ENCODE data around the gene ZGPAT. TPM values are rescaled to one million over a fixed set of nuclear protein-coding genes. Genes with fewer than 3 reads are reported as not detected.

The ZGPAT gene
- total and polyA plus RNA-seq, 10 of the 15 experiments (the other 5 are each of a cell fraction or from before 2014, with no cell fraction given), result 0.58 to 52.9 (median 18.0) TPM

DNA sequence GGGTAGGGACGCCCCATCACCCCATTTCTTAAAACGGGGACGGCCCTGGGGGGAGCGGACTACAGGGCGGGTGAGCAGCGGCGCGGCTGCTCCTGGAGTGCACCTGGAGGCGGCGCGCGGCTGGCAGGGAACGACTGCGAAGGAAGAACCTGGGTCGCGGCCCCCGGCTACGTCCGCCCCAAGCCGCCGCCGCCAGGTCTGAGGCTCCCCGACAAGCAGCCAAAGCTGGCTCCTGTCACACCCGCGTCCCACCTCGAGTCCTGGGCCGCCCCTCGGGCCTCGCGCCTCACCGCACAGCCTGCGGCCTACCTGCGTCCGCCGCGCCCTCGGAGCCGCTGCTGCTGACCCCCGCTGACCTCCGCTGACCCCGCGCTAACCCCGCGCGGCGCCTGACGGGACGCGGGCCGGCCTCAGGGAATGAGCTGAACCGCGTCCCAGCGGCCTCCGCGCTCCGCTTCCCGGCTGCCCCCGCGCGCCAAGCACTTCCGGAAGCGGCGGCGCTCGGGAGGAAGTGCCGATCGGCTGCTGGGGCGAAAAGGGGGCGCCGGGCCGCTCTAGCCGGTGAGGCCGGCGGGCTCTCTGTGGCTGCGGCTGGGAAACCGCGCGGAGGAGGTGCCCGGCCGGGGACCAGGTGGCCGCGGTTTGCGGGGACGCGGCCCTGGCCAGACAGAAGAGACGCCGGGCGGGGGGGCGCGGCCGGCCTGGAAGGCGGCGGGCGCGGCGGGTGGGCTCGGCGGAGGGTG, at the start of gene ZGPAT, which contains the start of gene ARFRP1 (continued):
- TF ChIP-seq ZSCAN29 (IDR thresholded peaks at IDR 0.05) (0 out of 2 replicates have a peak, but pooled peaks have one; percentile 19), RFX5 (IDR thresholded peaks at IDR 0.05; ENCODE audit: low read depth, low read length) (no peak), CREB1 (IDR thresholded peaks at IDR 0.05; ENCODE audit: low read depth) (no peak; the same call in 1 of the 2 replicates), KDM1A (IDR thresholded peaks at IDR 0.05; ENCODE audit: borderline replicate concordance) (no peak), MAX (IDR thresholded peaks at IDR 0.05; ENCODE audit: low read depth, low read length) (peak; percentile 74; the same call in 1 of the 2 replicates), SMARCA5 (IDR thresholded peaks at IDR 0.05) (peak; percentile 24; the same call in 1 of the 2 replicates), RELA (IDR thresholded peaks at IDR 0.05; ENCODE audit: borderline replicate concordance, partially characterized antibody) (peak; percentile 29), ASH2L (IDR thresholded peaks at IDR 0.05; ENCODE audit: borderline replicate concordance, low read depth) (no peak), NFYA (IDR thresholded peaks at IDR 0.05; ENCODE audit: borderline replicate concordance, low read depth, low read length) (no peak), NBN (IDR thresholded peaks at IDR 0.05) (no peak), ETV6 (conservative IDR thresholded peaks at IDR 0.05 in 1 of 2, IDR thresholded peaks at IDR 0.05 in 1 of 2; ENCODE audit: borderline replicate concordance in 1 of 2, low read depth in 1 of 2) (peak in 1 of 2 experiments; percentile 74; a peak in 2 of 4 replicates), SUPT20H (IDR thresholded peaks at IDR 0.05; ENCODE audit: borderline replicate concordance, control insufficient read depth, low read depth, low read length) (no peak), CBFB (IDR thresholded peaks at IDR 0.05; ENCODE audit: low read depth) (no peak), BCL3 (IDR thresholded peaks at IDR 0.05; ENCODE audit: borderline replicate concordance, insufficient read depth, low read depth, low read length, poor library complexity, severe bottlenecking) (no peak), SP1 (IDR thresholded peaks at IDR 0.05; ENCODE audit: low read depth, low read length) (no peak), CEBPB (IDR thresholded peaks at IDR 0.05; ENCODE audit: borderline replicate concordance in 1 of 2, low read depth in 2 of 2, low read length in 2 of 2) (no peak), IKZF2 (IDR thresholded peaks at IDR 0.05) (no peak), RB1 (IDR thresholded peaks at IDR 0.05; ENCODE audit: borderline replicate concordance) (peak; percentile 54; the same call in 1 of the 2 replicates)
- TF ChIP-seq, protein P1, sequence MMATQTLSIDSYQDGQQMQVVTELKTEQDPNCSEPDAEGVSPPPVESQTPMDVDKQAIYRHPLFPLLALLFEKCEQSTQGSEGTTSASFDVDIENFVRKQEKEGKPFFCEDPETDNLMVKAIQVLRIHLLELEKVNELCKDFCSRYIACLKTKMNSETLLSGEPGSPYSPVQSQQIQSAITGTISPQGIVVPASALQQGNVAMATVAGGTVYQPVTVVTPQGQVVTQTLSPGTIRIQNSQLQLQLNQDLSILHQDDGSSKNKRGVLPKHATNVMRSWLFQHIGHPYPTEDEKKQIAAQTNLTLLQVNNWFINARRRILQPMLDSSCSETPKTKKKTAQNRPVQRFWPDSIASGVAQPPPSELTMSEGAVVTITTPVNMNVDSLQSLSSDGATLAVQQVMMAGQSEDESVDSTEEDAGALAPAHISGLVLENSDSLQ (IDR thresholded peaks at IDR 0.05), result no peak
- TF ChIP-seq, protein P2, sequence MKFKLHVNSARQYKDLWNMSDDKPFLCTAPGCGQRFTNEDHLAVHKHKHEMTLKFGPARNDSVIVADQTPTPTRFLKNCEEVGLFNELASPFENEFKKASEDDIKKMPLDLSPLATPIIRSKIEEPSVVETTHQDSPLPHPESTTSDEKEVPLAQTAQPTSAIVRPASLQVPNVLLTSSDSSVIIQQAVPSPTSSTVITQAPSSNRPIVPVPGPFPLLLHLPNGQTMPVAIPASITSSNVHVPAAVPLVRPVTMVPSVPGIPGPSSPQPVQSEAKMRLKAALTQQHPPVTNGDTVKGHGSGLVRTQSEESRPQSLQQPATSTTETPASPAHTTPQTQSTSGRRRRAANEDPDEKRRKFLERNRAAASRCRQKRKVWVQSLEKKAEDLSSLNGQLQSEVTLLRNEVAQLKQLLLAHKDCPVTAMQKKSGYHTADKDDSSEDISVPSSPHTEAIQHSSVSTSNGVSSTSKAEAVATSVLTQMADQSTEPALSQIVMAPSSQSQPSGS (IDR thresholded peaks at IDR 0.05; ENCODE audit: low read length), result no peak
- TF ChIP-seq, protein P3, sequence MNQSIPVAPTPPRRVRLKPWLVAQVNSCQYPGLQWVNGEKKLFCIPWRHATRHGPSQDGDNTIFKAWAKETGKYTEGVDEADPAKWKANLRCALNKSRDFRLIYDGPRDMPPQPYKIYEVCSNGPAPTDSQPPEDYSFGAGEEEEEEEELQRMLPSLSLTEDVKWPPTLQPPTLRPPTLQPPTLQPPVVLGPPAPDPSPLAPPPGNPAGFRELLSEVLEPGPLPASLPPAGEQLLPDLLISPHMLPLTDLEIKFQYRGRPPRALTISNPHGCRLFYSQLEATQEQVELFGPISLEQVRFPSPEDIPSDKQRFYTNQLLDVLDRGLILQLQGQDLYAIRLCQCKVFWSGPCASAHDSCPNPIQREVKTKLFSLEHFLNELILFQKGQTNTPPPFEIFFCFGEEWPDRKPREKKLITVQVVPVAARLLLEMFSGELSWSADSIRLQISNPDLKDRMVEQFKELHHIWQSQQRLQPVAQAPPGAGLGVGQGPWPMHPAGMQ (IDR thresholded peaks at IDR 0.05; ENCODE audit: borderline replicate concordance), result no peak
- TF ChIP-seq, protein P4, sequence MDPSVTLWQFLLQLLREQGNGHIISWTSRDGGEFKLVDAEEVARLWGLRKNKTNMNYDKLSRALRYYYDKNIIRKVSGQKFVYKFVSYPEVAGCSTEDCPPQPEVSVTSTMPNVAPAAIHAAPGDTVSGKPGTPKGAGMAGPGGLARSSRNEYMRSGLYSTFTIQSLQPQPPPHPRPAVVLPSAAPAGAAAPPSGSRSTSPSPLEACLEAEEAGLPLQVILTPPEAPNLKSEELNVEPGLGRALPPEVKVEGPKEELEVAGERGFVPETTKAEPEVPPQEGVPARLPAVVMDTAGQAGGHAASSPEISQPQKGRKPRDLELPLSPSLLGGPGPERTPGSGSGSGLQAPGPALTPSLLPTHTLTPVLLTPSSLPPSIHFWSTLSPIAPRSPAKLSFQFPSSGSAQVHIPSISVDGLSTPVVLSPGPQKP (IDR thresholded peaks at IDR 0.05; ENCODE audit: low read depth, low read length), result peak; percentile 67
- TF ChIP-seq, protein P5, sequence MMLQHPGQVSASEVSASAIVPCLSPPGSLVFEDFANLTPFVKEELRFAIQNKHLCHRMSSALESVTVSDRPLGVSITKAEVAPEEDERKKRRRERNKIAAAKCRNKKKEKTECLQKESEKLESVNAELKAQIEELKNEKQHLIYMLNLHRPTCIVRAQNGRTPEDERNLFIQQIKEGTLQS (IDR thresholded peaks at IDR 0.05; ENCODE audit: borderline replicate concordance, extremely low read depth, low read depth, low read length), result no peak

Data from GM12878 (cell line).